Measurements from ENCODE around the gene PPP1CA. TPM values are rescaled to one million over a fixed set of nuclear protein-coding genes. Genes with fewer than 3 reads are reported as not detected.

Gene PPP1CA
- total and polyA plus RNA-seq, 2 donors (not counting 1 experiment from before 2014, with no cell fraction given): 218 to 251 TPM

DNA sequence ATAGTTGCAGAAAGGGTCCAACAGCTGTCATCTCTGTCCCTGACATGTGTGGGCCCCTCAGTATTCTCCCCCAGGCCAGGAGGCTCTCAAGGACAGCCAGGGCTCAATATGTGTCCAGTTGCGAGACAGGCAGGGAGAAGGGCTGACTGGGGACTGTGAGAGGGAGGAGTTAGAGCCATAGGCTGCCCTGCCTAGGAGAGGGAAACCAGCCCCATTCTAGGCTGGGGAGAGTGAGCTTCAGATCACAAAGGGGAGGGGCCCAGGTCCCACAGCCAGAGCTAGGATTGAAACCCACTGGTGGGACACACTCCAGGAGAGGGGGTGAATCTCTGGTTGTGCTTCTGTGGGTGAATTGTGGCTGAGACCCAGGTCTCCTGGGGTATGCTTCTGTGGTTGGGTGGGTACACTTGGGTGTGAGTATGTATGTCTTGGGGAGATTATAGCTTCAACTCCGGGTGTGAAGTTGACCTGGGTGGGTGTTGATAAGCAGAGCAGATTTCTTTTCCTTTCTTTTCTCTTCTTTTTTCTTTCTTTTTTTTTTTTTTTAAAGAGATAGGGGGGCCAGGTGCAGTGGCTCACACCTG, 11.7 kb upstream of the PPP1CA start:
- peaks cover 24% of the 10 kb centered on the region for H3K79me2 ChIP-seq (ENCODE audit: control insufficient read depth, insufficient read depth, low read length)
- DNase-seq: no peak
- intact Hi-C loops (cut with micrococcal nuclease): no loop called here
- no peaks in the 10 kb centered on the region for H3K27me3 ChIP-seq (replicated peaks in 1 of 4; ENCODE audit: control extremely low read depth in 1 of 4, control insufficient read depth in 3 of 4, insufficient read depth in 4 of 4, low read length in 3 of 4)
- Mint-ChIP-seq H3K9me3 (ENCODE audit: insufficient read depth) (no peaks in the 10 kb centered on the region), H3K27me3 (no peaks in the 10 kb centered on the region), H3K27ac (peak overlapping the region; percentile 100), H3K4me1 (peaks cover 83% of the 10 kb centered on the region), H3K4me3 (peak overlapping the region; percentile 91)
- no CpG with 5 or more reads among the region's 2 CpGs for WGBS (ENCODE audit: insufficient coverage)
- H3K4me2 ChIP-seq (replicated peaks; ENCODE audit: low read depth, low read length, poor library complexity, severe bottlenecking): peak overlapping the region; percentile 89
- ChIA-PET POLR2A (interaction anchor here (0.5 to 4.8 kb wide), 14 partner anchors 10 to 1065 kb away, joined by 3 to 79 read pairs (median 6); partner anchors contain the start of genes CLCF1, CORO1B, PPP1CA and PTPRCAP), CTCF (interaction anchor here (0.8 to 3.8 kb wide), 11 partner anchors 7 to 92 kb away, joined by 3 to 48 read pairs (median 3); partner anchors contain the start of genes PITPNM1, PPP1CA, PTPRCAP and TBC1D10C)
- no peak overlapping the region for H2AFZ ChIP-seq (ENCODE audit: insufficient read depth, low read depth, low read length, poor library complexity, severe bottlenecking)
- H3K36me3 ChIP-seq (replicated peaks in 1 of 2; ENCODE audit: control extremely low read depth in 1 of 2, control insufficient read depth in 1 of 2, extremely low read depth in 1 of 2, insufficient read depth in 2 of 2, low read length in 1 of 2): peaks cover 0 to 13% of the 10 kb centered on the region in 2 experiments
- peaks cover 89 to 95% of the 10 kb centered on the region in 2 donors for H3K4me1 ChIP-seq (ENCODE audit: control insufficient read depth in 2 of 2, insufficient read depth in 2 of 2, low read length in 2 of 2)
- no peak overlapping the region for H3K9ac ChIP-seq (ENCODE audit: low read length)
- peaks cover 1% of the 10 kb centered on the region for H4K20me1 ChIP-seq (ENCODE audit: control insufficient read depth, insufficient read depth, low read length, poor library complexity, severe bottlenecking)
- no peak for ATAC-seq (ENCODE audit: low read depth)
- TF ChIP-seq, protein P1, sequence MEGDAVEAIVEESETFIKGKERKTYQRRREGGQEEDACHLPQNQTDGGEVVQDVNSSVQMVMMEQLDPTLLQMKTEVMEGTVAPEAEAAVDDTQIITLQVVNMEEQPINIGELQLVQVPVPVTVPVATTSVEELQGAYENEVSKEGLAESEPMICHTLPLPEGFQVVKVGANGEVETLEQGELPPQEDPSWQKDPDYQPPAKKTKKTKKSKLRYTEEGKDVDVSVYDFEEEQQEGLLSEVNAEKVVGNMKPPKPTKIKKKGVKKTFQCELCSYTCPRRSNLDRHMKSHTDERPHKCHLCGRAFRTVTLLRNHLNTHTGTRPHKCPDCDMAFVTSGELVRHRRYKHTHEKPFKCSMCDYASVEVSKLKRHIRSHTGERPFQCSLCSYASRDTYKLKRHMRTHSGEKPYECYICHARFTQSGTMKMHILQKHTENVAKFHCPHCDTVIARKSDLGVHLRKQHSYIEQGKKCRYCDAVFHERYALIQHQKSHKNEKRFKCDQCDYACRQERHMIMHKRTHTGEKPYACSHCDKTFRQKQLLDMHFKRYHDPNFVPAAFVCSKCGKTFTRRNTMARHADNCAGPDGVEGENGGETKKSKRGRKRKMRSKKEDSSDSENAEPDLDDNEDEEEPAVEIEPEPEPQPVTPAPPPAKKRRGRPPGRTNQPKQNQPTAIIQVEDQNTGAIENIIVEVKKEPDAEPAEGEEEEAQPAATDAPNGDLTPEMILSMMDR (IDR thresholded peaks at IDR 0.05): no peak
- no peak for TF ChIP-seq EZH2 (IDR thresholded peaks at IDR 0.05; ENCODE audit: borderline replicate concordance, insufficient read depth, low read depth, low read length, poor library complexity, severe bottlenecking)
- H3K4me3 ChIP-seq (ENCODE audit: control extremely low read depth in 1 of 5, extremely low read depth in 1 of 5, insufficient read depth in 1 of 5, low read depth in 2 of 5, low read length in 4 of 5): no peak overlapping the region
- no peak overlapping the region for H3K27ac ChIP-seq (ENCODE audit: low read length in 2 of 2)
- peaks cover 0 to 2% (median 0%) of the 10 kb centered on the region in 3 donors for H3K9me3 ChIP-seq (ENCODE audit: control extremely low read depth in 1 of 3, control insufficient read depth in 2 of 3, insufficient read depth in 1 of 3, low read length in 2 of 3)

All from B cell (primary cell).